SK-N-SH (cell line): Measurements from ENCODE around the gene MYO9A. TPM values are rescaled to one million over a fixed set of nuclear protein-coding genes. Genes with fewer than 3 reads are reported as not detected.

Experiments
- CTCF ChIA-PET: fragments of 300-600, 350-600 bp; formaldehyde crosslinking; extraction: SDS; loops from one replicate; lab custom pipeline; 2021; lab: Yijun Ruan, JAX
- POLR2A ChIA-PET: fragments of 350-600 bp; sonication (Branson Sonifier 250); formaldehyde crosslinking; extraction: SDS; loops from one replicate; lab custom pipeline; 2020; ENCODE audit warnings: antibody characterized with exemption, inconsistent platforms; lab: Yijun Ruan, JAX
- DNase-seq: peaks from one replicate; pipeline ENCODE4 v3.0.0; 2012
- H2AFZ ChIP-seq: fragments of 200-600 bp; sonication (generic); 2 replicates; pipeline ENCODE4 v1.8.1; 2016; ENCODE audit warnings: antibody characterized with exemption, mild to moderate bottlenecking, low read depth
- H3F3A ChIP-seq: fragments of 200-600 bp; sonication (generic); replicated peaks from 2 replicates; pipeline ENCODE3; 2016; ENCODE audit warnings: antibody characterized with exemption, mild to moderate bottlenecking; ENCODE audit not compliant: insufficient read depth
- H3K27ac ChIP-seq, 2 experiments: fragments of 200-500 bp in 1 of 2; fragments of 200-600 bp in 1 of 2; sonication (Bioruptor generic) in 1 of 2; sonication (generic), shearing (Covaris generic) in 1 of 2; 2 replicates each; pipeline versions ENCODE4 v1.5.1 to v1.6.1; 2014 to 2016; ENCODE audit warnings: low read depth in 2 of 2, inconsistent platforms in 1 of 2, low read length in 1 of 2, mild to moderate bottlenecking in 1 of 2, mixed read lengths in 1 of 2
- H3K27me3 ChIP-seq: fragments of 200-600 bp; sonication (generic), shearing (Covaris generic); 2 replicates; pipeline ENCODE4 v1.6.1; 2016; ENCODE audit warnings: mixed run types; ENCODE audit not compliant: insufficient read depth
- H3K36me3 ChIP-seq, 2 experiments: fragments of 200-500 bp in 1 of 2; fragments of 200-600 bp in 1 of 2; sonication (Bioruptor generic) in 1 of 2; sonication (generic) in 1 of 2; replicated peaks in 1 of 2; 2 replicates each; pipeline versions ENCODE3 to v1.5.1; 2014 to 2016; ENCODE audit warnings: low read length in 1 of 2, mild to moderate bottlenecking in 1 of 2; ENCODE audit not compliant: insufficient read depth in 2 of 2, control insufficient read depth in 1 of 2
- H3K4me1 ChIP-seq, 2 experiments: fragments of 200-500 bp in 1 of 2; fragments of 200-600 bp in 1 of 2; sonication (Bioruptor generic) in 1 of 2; sonication (generic), shearing (Covaris generic) in 1 of 2; 2 replicates each; pipeline versions ENCODE4 v1.5.1 to v1.6.1; 2014 to 2016; ENCODE audit warnings: low read depth in 1 of 2, low read length in 1 of 2, mixed run types in 1 of 2; ENCODE audit not compliant: insufficient read depth in 2 of 2, control insufficient read depth in 1 of 2
- H3K4me2 ChIP-seq: fragments of 200-600 bp; sonication (generic), shearing (Covaris generic); 2 replicates; pipeline ENCODE4 v1.6.1; 2017; ENCODE audit warnings: mixed run types
- H3K4me3 ChIP-seq, 2 experiments: fragments of 200-500 bp in 1 of 2; fragments of 200-600 bp in 1 of 2; sonication (Bioruptor generic) in 1 of 2; sonication (generic), shearing (Covaris generic) in 1 of 2; 2 replicates each; pipeline versions ENCODE4 v1.5.1 to v1.8.1; 2014 to 2016; ENCODE audit warnings: low read depth in 2 of 2, inconsistent platforms in 1 of 2, low read length in 1 of 2, mild to moderate bottlenecking in 1 of 2, mixed read lengths in 1 of 2, moderate library complexity in 1 of 2
- H3K79me2 ChIP-seq: fragments of 200-600 bp; sonication (generic); 2 replicates; pipeline ENCODE4 v1.8.1; 2017; ENCODE audit warnings: mild to moderate bottlenecking; ENCODE audit not compliant: insufficient read depth
- H3K9ac ChIP-seq: fragments of 200-600 bp; sonication (generic); 2 replicates; pipeline ENCODE4 v1.6.1; 2017; ENCODE audit warnings: mixed run types
- H3K9me2 ChIP-seq: fragments of 200-600 bp; sonication (generic); 2 replicates; pipeline ENCODE4 v1.6.1; 2017; ENCODE audit warnings: mixed run types
- H3K9me3 ChIP-seq: fragments of 200-600 bp; sonication (generic); 2 replicates; pipeline ENCODE4 v1.6.1; 2017; ENCODE audit warnings: mixed run types, mild to moderate bottlenecking, moderate library complexity
- H4K20me1 ChIP-seq: fragments of 200-600 bp; sonication (generic); 2 replicates; pipeline ENCODE4 v1.6.1; 2017; ENCODE audit warnings: mild to moderate bottlenecking, mixed run types; ENCODE audit not compliant: insufficient read depth
- ELF1 ChIP-seq: IDR thresholded peaks from 2 replicates; pipeline ENCODE4 v1.4.0; 2012
- EP300 ChIP-seq, 2 experiments: IDR thresholded peaks; 2 replicates each; pipeline versions ENCODE4 v1.4.0 to v1.6.1; 2012; ENCODE audit warnings: borderline replicate concordance in 1 of 2, low read depth in 1 of 2, low read length in 1 of 2
- FOXM1 ChIP-seq: IDR thresholded peaks from 2 replicates; pipeline ENCODE4 v1.4.0; 2012; ENCODE audit warnings: low read depth, mild to moderate bottlenecking
- JUND ChIP-seq: IDR thresholded peaks from 2 replicates; pipeline ENCODE4 v1.4.0; 2012
- MEF2A ChIP-seq: IDR thresholded peaks from 2 replicates; pipeline ENCODE4 v1.4.0; 2012; ENCODE audit warnings: low read depth, borderline replicate concordance
- NFIC ChIP-seq: IDR thresholded peaks from 2 replicates; pipeline ENCODE4 v1.4.0; 2012; ENCODE audit warnings: borderline replicate concordance
- POLR2AphosphoS5 ChIP-seq: IDR thresholded peaks from 2 replicates; pipeline ENCODE4 v1.6.1; 2012; ENCODE audit warnings: low read depth, low read length
- RAD21 ChIP-seq: IDR thresholded peaks from 2 replicates; pipeline ENCODE4 v1.6.1; 2012; ENCODE audit warnings: mild to moderate bottlenecking, low read length
- RCOR1 ChIP-seq: fragments of 150-350 bp; IDR thresholded peaks from 2 replicates; pipeline ENCODE4 v1.6.1; 2017; ENCODE audit warnings: antibody characterized with exemption, low read length
- SIN3A ChIP-seq: IDR thresholded peaks from 2 replicates; pipeline ENCODE4 v1.6.1; 2012; ENCODE audit warnings: low read depth, mild to moderate bottlenecking, low read length, moderate library complexity, borderline replicate concordance
- SMC3 ChIP-seq: IDR thresholded peaks from 2 replicates; pipeline ENCODE4 v1.6.1; 2012; ENCODE audit warnings: low read depth, low read length, improper control_type of control experiment
- TCF12 ChIP-seq: IDR thresholded peaks from 2 replicates; pipeline ENCODE4 v1.4.0; 2012
- YY1 ChIP-seq: IDR thresholded peaks from 2 replicates; pipeline ENCODE4 v1.4.0; 2012; ENCODE audit warnings: low read depth, mild to moderate bottlenecking
- WGBS: methylation state at CpG from one replicate; pipeline ENCODE4 v1.1.6; 2017; ENCODE audit warnings: low lambda C conversion rate; 5-methylcytosine and 5-hydroxymethylcytosine counted together
- polyA plus RNA-seq, 3 experiments: library from polyadenylated mRNA; depleted of rRNA; stranded (reverse); fragments of >200 nt; gene quantifications; 2 replicates each; pipeline ENCODE4 v1.2.3, GENCODE V29; 2012
- TF ChIP-seq, protein P1 (sequence below): fragments of 200-600 bp; sonication (generic); IDR thresholded peaks from 2 replicates; pipeline ENCODE4 v1.6.1; 2017; ENCODE audit warnings: antibody characterized with exemption, mild to moderate bottlenecking, moderate library complexity
- TF ChIP-seq, protein P2 (sequence below): IDR thresholded peaks from 2 replicates; pipeline ENCODE4 v1.4.0; 2012; ENCODE audit warnings: low read depth, borderline replicate concordance
- TF ChIP-seq, protein P3 (sequence below): IDR thresholded peaks from 2 replicates; pipeline ENCODE4; 2012
- TF ChIP-seq, protein P4 (sequence below): IDR thresholded peaks from 2 replicates; pipeline ENCODE4 v1.4.0; 2012; ENCODE audit warnings: low read depth, borderline replicate concordance

MYO9A gene
- polyA plus RNA-seq, 1 of the 3 experiments (the other 2 are of a cell fraction), result 4.1 TPM

DNA sequence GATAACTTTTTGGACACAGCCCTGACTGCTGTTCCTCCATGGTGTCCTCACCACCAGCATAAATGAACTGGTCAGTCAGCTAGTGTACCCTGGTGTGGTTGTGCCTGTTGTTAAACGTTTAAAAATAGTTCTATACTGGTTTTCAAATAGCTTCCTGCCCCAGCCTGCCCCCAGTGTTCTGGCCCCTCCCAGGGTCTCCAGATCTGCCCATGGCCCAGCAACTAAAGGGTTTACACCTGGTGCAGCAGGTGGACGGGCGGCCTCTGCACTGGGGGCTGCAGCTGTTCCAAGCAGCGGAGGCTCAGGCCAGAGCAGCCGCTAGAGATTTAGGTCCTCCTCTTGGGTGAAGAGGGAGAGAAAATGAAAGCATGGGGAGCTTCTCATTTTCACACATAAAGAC lies 313.7 kb downstream of the MYO9A start:
- no peak for DNase-seq
- Histone ChIP-seq H2AFZ (no peak overlapping the region), H3K9me3 (no peaks in the 10 kb centered on the region), H3F3A (peaks cover 3% of the 10 kb centered on the region), H3K4me3 (no peak overlapping the region), H3K27ac (no peak overlapping the region), H3K9me2 (no peaks in the 10 kb centered on the region), H3K27me3 (no peaks in the 10 kb centered on the region), H3K36me3 (no peaks in the 10 kb centered on the region), H3K79me2 (no peaks in the 10 kb centered on the region), H4K20me1 (no peaks in the 10 kb centered on the region), H3K4me1 (peaks cover 21 to 24% of the 10 kb centered on the region in 2 experiments; a peak in 3 of 4 replicates), H3K4me2 (no peak overlapping the region), H3K9ac (no peak overlapping the region)
- TF ChIP-seq SIN3A, result no peak
- TF ChIP-seq, protein P1, sequence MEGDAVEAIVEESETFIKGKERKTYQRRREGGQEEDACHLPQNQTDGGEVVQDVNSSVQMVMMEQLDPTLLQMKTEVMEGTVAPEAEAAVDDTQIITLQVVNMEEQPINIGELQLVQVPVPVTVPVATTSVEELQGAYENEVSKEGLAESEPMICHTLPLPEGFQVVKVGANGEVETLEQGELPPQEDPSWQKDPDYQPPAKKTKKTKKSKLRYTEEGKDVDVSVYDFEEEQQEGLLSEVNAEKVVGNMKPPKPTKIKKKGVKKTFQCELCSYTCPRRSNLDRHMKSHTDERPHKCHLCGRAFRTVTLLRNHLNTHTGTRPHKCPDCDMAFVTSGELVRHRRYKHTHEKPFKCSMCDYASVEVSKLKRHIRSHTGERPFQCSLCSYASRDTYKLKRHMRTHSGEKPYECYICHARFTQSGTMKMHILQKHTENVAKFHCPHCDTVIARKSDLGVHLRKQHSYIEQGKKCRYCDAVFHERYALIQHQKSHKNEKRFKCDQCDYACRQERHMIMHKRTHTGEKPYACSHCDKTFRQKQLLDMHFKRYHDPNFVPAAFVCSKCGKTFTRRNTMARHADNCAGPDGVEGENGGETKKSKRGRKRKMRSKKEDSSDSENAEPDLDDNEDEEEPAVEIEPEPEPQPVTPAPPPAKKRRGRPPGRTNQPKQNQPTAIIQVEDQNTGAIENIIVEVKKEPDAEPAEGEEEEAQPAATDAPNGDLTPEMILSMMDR, result no peak
- no peak for TF ChIP-seq JUND
- TF ChIP-seq FOXM1, result no peak
- TF ChIP-seq MEF2A, result no peak
- no peak for TF ChIP-seq YY1
- no peak for TF ChIP-seq POLR2AphosphoS5
- TF ChIP-seq, protein P2, sequence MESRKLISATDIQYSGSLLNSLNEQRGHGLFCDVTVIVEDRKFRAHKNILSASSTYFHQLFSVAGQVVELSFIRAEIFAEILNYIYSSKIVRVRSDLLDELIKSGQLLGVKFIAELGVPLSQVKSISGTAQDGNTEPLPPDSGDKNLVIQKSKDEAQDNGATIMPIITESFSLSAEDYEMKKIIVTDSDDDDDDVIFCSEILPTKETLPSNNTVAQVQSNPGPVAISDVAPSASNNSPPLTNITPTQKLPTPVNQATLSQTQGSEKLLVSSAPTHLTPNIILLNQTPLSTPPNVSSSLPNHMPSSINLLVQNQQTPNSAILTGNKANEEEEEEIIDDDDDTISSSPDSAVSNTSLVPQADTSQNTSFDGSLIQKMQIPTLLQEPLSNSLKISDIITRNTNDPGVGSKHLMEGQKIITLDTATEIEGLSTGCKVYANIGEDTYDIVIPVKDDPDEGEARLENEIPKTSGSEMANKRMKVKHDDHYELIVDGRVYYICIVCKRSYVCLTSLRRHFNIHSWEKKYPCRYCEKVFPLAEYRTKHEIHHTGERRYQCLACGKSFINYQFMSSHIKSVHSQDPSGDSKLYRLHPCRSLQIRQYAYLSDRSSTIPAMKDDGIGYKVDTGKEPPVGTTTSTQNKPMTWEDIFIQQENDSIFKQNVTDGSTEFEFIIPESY, result no peak
- no peak for TF ChIP-seq TCF12
- TF ChIP-seq RCOR1, result no peak
- TF ChIP-seq EP300 (IDR thresholded peaks at IDR 0.05; ENCODE audit: borderline replicate concordance in 1 of 2, low read depth in 1 of 2, low read length in 1 of 2), result no peak
- no peak for TF ChIP-seq RAD21
- no peak for TF ChIP-seq ELF1
- TF ChIP-seq, protein P3, sequence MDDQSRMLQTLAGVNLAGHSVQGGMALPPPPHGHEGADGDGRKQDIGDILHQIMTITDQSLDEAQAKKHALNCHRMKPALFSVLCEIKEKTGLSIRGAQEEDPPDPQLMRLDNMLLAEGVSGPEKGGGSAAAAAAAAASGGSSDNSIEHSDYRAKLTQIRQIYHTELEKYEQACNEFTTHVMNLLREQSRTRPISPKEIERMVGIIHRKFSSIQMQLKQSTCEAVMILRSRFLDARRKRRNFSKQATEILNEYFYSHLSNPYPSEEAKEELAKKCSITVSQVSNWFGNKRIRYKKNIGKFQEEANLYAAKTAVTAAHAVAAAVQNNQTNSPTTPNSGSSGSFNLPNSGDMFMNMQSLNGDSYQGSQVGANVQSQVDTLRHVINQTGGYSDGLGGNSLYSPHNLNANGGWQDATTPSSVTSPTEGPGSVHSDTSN, result no peak
- no peak for TF ChIP-seq NFIC
- TF ChIP-seq SMC3, result no peak
- TF ChIP-seq, protein P4, sequence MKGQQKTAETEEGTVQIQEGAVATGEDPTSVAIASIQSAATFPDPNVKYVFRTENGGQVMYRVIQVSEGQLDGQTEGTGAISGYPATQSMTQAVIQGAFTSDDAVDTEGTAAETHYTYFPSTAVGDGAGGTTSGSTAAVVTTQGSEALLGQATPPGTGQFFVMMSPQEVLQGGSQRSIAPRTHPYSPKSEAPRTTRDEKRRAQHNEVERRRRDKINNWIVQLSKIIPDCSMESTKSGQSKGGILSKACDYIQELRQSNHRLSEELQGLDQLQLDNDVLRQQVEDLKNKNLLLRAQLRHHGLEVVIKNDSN, result no peak
- ChIA-PET POLR2A (no interaction called here), CTCF (interaction anchor here (0.6 to 5.2 kb wide), 7 partner anchors 13 to 419 kb away, joined by 3 to 25 read pairs (median 4); no protein-coding TSS in a partner anchor)
- 91% methylated on average over 5 of the region's 5 CpGs for WGBS
